ENCODE results near the gene MINDY3.
A peak's percentile ranks its signal among the peaks of the same experiment; 100 is the strongest.
"Not testable (repeated sequence)": the region's sequence is repeated elsewhere in the genome, so short reads cannot be mapped to it uniquely, and the experiment has no call there.

MINDY3 gene

DNA sequence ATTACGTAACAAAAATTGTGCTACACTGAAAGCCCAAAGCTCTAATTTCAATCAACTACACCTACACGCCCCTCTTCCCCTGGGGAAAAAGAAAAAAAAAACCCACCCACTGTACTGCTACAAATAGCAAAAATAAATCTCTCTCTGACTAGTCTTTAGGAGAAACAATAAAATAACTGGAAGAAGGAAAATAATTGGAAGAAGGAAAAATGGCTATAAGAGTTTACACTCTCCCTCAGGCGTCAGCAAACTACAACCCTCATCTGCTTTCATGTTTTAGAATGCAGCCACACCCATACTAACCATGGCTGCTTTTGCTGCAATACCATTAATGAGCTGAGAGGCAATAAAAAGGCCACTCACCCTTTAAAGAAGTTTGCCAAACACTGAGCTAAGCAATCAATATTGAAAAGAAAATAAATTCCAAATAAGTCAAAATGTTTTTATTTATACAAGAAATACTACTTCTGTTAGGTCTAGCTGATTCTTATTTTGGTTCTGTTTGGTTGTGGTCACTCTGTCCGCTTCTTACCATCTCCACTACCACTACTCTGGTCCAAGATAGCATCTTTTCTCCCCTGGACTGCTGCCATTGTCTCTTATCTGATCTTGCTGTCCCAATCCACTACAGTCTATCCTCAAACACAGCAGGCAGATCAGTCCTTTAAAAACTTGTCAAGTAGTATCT is 3.8 kb downstream of the MINDY3 start:
- no peak for DNase-seq

DNA sequence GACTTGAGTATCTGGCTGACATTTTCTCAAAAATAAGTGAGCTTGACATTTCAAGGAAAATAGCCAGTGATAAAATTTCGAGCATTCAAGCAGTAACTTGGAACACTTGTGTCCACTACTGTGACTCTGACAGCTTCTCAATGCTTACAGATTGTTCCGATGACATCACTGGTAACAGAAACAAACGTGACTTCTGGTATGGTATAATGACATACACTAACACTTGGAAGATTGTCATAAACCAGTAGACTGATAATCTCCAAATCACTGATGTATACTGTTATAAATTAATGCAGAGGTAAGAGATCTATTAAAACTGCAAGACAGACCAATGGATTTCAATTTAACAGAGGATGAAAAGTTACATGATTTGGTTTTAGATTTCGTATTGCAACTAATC is 6.5 kb downstream of the MINDY3 start:
- DNase-seq: no peak

GRCh38 chr10:15852111-15852557 is 8.2 kb downstream of the MINDY3 start:
- DNase-seq: no peak

- DNase-seq: not testable (repeated sequence)
Observed at GRCh38 chr10:15850337-15850978, 9.8 kb downstream of the MINDY3 start.

DNA sequence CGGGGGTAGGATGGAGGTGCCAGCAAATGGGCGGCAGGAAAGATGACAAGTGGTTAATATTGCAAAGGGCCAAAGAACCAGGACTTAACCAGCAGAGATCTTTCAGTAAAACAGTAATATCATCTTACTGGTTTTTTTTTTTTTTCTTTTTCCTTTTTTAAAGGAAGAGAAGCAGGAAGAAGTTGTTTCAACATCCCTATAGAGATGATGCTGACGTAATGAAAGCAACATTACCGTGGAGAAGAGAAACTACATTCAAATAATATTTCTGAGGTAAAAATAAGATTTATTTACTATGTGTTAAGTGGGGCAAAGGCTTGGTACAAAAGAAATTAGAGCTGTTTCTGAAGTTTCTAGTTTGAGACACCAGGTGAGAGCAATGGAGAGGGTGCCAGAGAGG is 11.0 kb downstream of the MINDY3 start:
- DNase-seq: no peak

DNA sequence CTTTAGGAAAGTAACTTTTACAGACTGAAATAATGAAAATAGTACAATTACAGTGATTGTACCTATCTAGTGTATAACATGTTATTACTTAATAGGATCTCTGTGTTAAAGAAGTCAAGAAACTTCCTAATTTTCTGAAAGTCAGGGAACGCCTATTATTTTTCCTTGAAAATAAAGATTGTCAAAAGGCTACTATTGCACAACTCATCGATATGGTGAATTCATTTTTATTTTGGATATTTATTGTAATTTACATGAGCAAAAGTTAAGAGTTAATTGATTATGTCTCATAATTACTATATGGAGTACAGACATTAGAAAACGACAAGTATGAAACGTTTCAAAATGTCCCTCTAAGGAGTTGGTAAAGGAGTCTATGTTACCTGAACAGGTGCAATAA is 12.8 kb downstream of the MINDY3 start:
- no peak for DNase-seq

DNA sequence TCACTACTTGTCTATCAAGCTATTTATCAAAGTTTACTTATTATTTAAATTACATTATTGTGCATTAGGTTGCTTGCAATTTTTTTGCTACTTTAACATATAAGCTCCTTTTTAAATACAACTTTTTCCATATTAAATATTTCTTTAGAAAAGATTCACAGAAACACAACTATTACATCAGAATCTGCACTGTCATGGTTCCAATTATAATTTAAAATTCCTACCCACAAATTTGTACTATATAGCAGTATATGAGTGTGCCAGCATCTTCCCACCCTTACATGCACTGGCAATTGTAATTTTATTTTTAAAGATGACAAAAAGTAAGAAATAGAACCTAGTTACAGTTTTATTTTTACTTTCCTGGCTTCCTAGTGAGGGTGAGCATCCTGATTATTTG is 15.8 kb downstream of the MINDY3 start:
- DNase-seq: no peak

DNA sequence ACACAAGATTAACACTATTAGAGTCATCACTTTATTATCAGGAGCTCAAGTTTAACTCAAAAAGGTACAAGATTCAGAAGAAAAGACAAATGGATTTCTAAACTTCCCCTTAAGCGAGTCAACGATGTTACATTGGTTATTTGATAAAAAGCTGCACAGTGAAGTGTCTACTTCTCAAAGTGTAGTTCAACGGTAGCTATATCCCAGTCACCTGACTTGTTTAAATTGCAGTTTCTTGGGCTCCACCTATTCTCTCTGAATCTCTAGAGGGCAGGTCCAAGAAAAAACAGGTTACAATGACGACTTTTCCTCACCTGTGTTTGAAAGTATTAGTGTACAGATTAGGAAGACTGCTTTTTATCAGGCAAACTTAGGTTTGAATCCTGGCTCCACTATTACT is 16.6 kb downstream of the MINDY3 start:
- DNase-seq: no peak

DNA sequence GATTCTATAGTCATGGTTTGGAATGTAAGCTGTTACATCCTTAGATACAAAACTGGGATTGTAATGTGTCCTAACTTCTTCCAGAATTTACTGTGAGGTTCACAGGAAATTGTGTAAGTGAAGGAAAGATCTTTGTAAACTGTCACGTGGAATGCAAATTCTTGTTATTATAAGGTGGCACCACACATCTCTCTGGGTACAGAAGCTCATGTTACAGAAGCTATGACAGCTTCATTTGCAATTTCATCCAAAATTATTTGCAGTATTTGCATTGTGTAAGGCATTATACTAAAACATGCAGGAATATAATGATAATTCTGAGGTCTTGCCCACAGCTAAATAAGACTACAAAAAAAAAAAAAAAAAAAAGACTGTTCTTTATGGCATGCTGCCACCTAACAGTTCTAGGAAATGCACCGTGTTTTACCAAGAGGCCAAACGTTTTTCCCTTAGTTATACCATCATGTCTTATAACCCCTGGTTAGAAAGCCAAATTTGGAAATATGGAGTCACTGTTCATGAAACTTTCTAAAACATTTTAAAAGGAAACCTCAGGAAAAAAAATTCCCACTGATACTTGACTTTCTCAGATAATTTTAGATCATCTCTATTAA is 17.6 kb downstream of the MINDY3 start:
- no peak for DNase-seq

DNA sequence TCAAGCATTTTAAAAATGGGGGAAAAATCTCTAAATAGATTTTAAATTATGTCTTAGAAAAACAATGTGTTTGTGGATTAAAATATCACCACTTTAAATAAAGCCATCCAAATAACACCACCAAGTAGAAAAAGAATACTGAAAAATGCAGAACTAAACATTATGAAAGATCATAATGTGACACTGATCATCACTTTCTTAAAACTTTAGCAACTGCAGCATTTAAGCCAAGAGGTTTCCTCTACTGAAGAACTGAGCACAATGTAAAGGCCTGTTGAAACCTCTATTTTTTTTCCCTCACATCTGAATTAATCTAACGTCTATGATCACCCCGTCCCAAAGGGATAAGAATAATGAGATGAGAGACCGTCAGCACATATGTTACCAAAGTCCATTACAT is 18.6 kb downstream of the MINDY3 start:
- peak in 1 of 2 experiments; percentile 0 for DNase-seq

- DNase-seq: no peak
Observed at GRCh38 chr10:15836807-15837206, 23.5 kb downstream of the MINDY3 start.

DNA sequence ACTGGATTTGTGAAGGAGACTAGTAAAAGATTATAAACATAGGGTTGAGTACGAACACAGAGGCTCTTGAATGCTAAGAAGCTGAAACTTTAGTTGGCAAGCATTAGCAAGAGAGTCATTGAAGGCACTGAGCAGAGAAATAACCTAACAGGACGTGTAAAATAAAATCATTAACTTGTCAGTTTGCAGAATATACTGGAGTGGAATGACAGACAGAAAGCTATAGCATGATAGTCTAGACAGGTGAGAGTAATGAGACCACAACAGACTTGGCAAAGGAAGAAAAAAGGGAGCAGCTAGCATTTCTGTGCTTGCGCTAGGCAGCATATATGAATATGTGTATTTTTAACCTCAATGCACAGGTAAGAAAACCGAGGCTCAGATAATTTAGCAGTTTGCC is 30.8 kb downstream of the MINDY3 start:
- DNase-seq: no peak

GRCh38 chr10:15824498-15824897 is 35.8 kb downstream of the MINDY3 start:
- DNase-seq: peak in 1 of 2 experiments; percentile 0

DNA sequence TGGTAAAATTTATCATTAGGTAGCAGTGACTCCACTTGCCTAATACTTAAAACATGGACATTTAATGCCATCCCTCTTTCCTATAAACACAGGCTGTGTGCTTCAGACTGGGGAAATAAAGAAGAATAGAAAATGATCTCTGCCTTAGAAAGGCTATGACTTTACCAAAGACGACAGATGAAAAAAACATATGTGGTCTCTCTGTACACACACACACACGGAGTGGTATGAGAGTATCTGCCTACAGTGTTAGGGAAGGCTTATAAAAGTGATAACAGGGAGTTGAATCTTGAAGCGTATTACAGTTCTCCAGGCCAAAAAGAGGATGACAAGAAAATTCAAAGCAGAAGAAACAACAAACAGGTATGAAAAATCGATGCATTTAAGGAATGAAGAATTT is 38.2 kb downstream of the MINDY3 start:
- no peak for DNase-seq

DNA sequence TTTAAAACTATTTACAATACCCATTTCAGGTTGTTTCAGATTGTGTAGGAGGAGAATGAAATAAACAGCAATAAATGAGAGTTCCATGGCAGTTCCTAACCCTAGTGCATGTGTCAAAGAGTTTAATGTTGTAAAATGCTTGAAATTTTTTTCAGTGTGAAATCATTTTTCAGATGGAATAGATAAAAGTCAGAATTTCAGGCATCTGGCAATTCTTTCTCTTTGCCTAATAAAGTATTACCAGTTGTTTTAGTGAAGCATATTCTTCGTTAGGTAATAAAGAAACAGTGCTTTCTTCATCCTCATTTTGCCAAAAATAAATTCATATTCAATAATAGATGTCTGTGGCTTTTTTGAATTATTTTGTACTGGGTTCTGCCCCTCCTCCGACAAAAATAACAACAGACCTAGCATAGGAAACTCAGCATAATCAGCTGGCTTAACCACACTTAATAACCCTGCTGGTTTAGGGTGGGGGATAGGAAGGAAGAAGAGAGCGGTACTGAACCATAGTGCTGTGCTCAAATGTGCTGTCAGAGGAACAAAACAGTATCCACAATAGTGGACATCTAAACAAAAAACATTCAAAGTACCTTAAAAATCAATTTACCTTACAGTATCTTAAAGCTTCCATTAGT is 39.1 kb downstream of the MINDY3 start:
- DNase-seq: no peak

DNA sequence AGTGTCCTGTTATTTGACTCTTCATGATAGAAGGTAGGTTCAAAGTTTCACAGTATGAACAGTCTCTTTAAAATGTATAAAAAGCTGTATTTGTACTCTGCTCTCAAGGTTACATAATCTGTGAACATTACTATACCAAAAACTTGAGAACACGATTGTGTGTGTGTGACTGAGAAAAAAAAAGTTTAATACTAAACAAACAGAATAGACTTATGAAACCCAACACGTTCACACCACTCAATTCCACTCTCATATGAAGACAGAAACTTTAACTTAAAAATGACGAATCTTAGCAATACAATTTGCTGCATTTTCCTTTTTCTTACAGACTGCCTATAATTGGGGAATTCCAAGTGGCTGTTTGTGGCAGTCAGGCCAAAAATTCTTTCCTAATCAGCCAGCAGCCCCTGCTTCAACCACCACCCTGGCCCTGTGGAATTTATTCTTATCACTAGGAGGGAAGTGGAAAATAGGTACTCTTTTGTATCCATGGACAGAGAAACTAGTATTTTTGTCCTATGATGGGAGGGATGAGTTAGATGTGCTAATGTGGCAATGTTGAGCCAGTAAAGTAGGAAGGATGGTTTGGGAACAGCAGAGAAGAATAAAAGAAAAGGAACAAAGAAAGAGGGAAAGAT is 42.8 kb downstream of the MINDY3 start:
- DNase-seq: no peak

DNA sequence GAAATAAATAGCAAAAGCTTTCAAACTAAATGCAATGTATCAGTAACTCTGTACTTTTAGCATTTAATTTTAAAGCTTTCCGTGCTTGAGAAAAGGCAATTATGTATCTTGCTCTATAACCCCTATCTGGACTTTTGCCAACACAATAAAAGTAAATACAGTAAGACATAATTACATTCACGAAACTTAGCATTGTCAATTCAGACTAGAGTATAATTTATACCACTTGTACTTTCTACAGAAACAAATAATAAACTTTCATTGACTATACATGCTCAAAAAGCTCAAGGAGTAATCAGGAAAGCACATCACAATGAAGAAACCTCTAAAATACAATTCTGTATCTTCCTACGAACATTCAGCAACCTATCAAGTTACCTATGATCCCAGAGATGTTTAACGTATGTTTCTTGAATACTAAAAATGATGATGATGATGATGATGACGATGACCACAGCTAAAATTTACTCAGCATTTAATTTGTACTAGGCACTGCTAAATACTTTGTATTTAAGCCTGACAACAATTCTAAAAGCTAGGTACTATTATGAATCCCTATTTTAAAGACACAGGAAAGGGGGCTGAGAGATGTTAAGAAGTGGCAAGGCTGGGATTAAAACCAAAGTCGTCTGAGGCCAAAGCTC is 44.9 kb downstream of the MINDY3 start:
- no peak for DNase-seq

- DNase-seq: no peak
Observed at GRCh38 chr10:15814565-15814964, 45.7 kb downstream of the MINDY3 start.

DNA sequence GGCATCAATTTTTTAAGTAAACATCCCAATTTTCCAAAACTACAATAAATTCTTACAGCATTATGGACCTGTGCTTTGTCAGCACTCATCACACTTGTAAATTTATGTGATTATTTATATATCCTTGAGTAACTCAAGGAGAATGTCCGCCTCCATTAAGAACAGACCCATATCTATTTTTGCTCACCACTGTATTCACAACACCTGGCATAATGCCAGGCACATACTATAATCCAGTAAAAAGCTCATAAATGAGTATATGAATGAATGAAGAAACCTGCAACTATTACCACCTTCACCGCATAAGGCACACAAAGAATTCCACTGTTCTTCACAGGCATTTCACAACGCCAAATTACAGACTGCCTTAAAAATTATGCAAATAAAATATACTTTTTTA is 46.9 kb downstream of the MINDY3 start:
- no peak for DNase-seq

DNA sequence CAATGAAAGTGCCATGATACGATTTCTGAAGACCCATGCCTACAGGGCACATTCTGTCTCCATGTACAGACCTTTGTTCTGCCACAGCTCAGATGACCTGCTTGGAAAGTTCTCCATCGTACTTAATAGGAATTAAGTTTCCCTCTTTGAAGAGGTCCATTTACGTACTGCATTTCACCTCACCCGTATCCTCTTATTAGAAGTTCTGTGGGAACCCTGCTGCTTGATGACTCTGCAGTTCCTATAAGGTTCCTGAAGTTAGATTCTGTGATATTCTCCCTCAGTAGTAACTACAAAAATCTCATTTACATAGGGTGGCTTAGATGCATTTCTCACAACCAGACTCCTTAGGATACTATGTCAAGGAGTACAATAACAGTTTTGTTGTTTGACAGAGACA is 50.9 kb downstream of the MINDY3 start:
- peak in 1 of 2 experiments; percentile 2 for DNase-seq

GRCh38 chr10:15808204-15808797 is 52.0 kb downstream of the MINDY3 start:
- DNase-seq: no peak

GRCh38 chr10:15805395-15806058 is 54.8 kb downstream of the MINDY3 start:
- DNase-seq: peak in 1 of 2 experiments; percentile 15
